Lower leg skin (tissue), 3 donors: ENCODE measurements around the gene S100A14.

ENCODE experiments used
- POLR2A ChIP-seq, 2 donors: fragments of 450-650 bp; IDR thresholded peaks; one replicate each; pipeline ENCODE4 v1.6.1; 2016 to 2017; ENCODE audit warnings: antibody characterized with exemption in 2 of 2, mild to moderate bottlenecking in 1 of 2, moderate library complexity in 1 of 2
- TF ChIP-seq, protein P1 (sequence below), 3 donors: fragments of 450-650 bp; IDR thresholded peaks; one replicate each; pipeline ENCODE4 v1.5.1; 2016; ENCODE audit warnings: antibody characterized with exemption in 3 of 3, mild to moderate bottlenecking in 3 of 3, moderate library complexity in 2 of 3

DNA sequence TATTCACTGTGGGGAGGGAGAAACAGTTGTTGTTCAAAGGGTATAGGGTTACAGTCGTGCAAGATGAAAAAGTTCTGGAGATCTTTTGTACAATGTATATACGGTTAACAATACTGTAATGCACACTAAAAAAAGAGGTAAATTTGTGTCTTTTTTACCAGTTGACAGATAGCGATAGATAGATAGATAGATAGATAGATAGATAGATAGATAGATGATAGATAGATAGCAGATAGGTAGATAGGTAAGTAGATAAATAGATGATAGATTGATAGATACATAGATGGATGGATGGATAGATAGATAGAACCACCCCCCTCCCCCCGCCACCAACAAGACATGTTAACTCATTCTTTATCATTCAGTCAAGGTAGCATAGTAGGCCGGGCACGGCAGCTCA, 13.4 kb downstream of the S100A14 start:
- TF ChIP-seq, protein P1, sequence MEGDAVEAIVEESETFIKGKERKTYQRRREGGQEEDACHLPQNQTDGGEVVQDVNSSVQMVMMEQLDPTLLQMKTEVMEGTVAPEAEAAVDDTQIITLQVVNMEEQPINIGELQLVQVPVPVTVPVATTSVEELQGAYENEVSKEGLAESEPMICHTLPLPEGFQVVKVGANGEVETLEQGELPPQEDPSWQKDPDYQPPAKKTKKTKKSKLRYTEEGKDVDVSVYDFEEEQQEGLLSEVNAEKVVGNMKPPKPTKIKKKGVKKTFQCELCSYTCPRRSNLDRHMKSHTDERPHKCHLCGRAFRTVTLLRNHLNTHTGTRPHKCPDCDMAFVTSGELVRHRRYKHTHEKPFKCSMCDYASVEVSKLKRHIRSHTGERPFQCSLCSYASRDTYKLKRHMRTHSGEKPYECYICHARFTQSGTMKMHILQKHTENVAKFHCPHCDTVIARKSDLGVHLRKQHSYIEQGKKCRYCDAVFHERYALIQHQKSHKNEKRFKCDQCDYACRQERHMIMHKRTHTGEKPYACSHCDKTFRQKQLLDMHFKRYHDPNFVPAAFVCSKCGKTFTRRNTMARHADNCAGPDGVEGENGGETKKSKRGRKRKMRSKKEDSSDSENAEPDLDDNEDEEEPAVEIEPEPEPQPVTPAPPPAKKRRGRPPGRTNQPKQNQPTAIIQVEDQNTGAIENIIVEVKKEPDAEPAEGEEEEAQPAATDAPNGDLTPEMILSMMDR (IDR thresholded peaks at IDR 0.05) = no peak
- TF ChIP-seq POLR2A (IDR thresholded peaks at IDR 0.05) = no peak
